GM23338 (cell line): ENCODE results near the gene GIMAP7. TPM values are rescaled to one million over a fixed set of nuclear protein-coding genes. Genes with fewer than 3 reads are reported as not detected.
"Not testable (repeated sequence)": the region's sequence is repeated elsewhere in the genome, so short reads cannot be mapped to it uniquely, and the experiment has no call there.

ENCODE experiments used
- ATAC-seq: fragments of 200-7000 bp; cut with Tn5 transposase; 3 replicates; pipeline ENCODE4 v1.9.1; 2020
- DNase-seq: peaks from one replicate; pipeline ENCODE4 v3.0.0-alpha.2; 2015; ENCODE audit warnings: low spot score
- H2AFZ ChIP-seq: fragments of 200-600 bp; sonication (generic); 2 replicates; pipeline ENCODE4 v1.8.0; 2016; ENCODE audit warnings: antibody characterized with exemption, mild to moderate bottlenecking, moderate library complexity
- H3F3A ChIP-seq: fragments of 200-600 bp; sonication (generic); replicated peaks from 2 replicates; pipeline ENCODE4 v1.8.0; 2017; ENCODE audit warnings: antibody characterized with exemption, mixed run types, low read depth
- H3K27ac ChIP-seq: fragments of 200-600 bp; sonication (generic); 2 replicates; pipeline ENCODE4 v1.6.1; 2016; ENCODE audit warnings: low read depth
- H3K27me3 ChIP-seq: fragments of 200-600 bp; sonication (generic); 2 replicates; pipeline ENCODE4 v1.8.0; 2016; ENCODE audit warnings: mild to moderate bottlenecking, mixed run types, moderate library complexity; ENCODE audit not compliant: insufficient read depth
- H3K36me3 ChIP-seq: fragments of 200-600 bp; sonication (generic); 2 replicates; pipeline ENCODE4 v1.8.0; 2016; ENCODE audit warnings: mild to moderate bottlenecking; ENCODE audit not compliant: insufficient read depth
- H3K4me1 ChIP-seq: fragments of 200-600 bp; sonication (generic); 2 replicates; pipeline ENCODE4 v1.8.0; 2016; ENCODE audit warnings: mild to moderate bottlenecking, moderate library complexity; ENCODE audit not compliant: insufficient read depth
- H3K4me2 ChIP-seq: fragments of 200-600 bp; sonication (generic); 2 replicates; pipeline ENCODE4 v1.7.1; 2017; ENCODE audit warnings: mixed run types
- H3K4me3 ChIP-seq: fragments of 200-600 bp; sonication (generic); 2 replicates; pipeline ENCODE4 v1.6.1; 2016; ENCODE audit warnings: mixed run types
- H3K79me2 ChIP-seq: fragments of 200-600 bp; sonication (generic); replicated peaks from 2 replicates; pipeline ENCODE4 v1.8.0; 2017; ENCODE audit warnings: mild to moderate bottlenecking; ENCODE audit not compliant: insufficient read depth
- H3K9me2 ChIP-seq: fragments of 200-600 bp; sonication (generic); 2 replicates; pipeline ENCODE4 v1.8.0; 2017; ENCODE audit not compliant: insufficient read depth
- H4K20me1 ChIP-seq: fragments of 200-600 bp; sonication (generic); replicated peaks from 2 replicates; pipeline ENCODE4 v1.8.0; 2017; ENCODE audit warnings: mild to moderate bottlenecking; ENCODE audit not compliant: insufficient read depth
- H3K27ac Mint-ChIP-seq: 2 replicates; pipeline ENCODE4 v1.8.0; 2020; ENCODE audit warnings: inconsistent platforms, mild to moderate bottlenecking, moderate library complexity, mixed read lengths
- H3K27me3 Mint-ChIP-seq: 3 replicates; pipeline ENCODE4 v1.8.0; 2022; ENCODE audit warnings: low read depth, mild to moderate bottlenecking, moderate library complexity, mixed read lengths, inconsistent platforms; ENCODE audit not compliant: insufficient read depth, poor library complexity
- H3K36me3 Mint-ChIP-seq: 3 replicates; pipeline ENCODE4 v1.8.0; 2021; ENCODE audit warnings: low read depth, mild to moderate bottlenecking, inconsistent platforms, moderate library complexity, mixed read lengths
- H3K4me1 Mint-ChIP-seq: 3 replicates; pipeline ENCODE4 v1.8.0; 2020; ENCODE audit warnings: mild to moderate bottlenecking, inconsistent platforms, mixed read lengths
- H3K4me3 Mint-ChIP-seq: 3 replicates; pipeline ENCODE4 v1.8.0; 2021; ENCODE audit warnings: moderate library complexity, mild to moderate bottlenecking, inconsistent platforms, mixed read lengths
- H3K9me3 Mint-ChIP-seq: 3 replicates; pipeline ENCODE4 v1.8.0; 2020; ENCODE audit warnings: moderate library complexity, mild to moderate bottlenecking, inconsistent platforms, mixed read lengths
- EZH2 ChIP-seq: fragments of 200-600 bp; sonication (generic); IDR thresholded peaks from one replicate; pipeline ENCODE4 v1.8.0; 2017; ENCODE audit warnings: antibody characterized with exemption, mild to moderate bottlenecking, low read depth; ENCODE audit not compliant: unreplicated experiment
- EZH2phosphoT487 ChIP-seq: fragments of 200-600 bp; sonication (generic); IDR thresholded peaks from one replicate; pipeline ENCODE4 v1.8.1; 2018; ENCODE audit warnings: antibody characterized with exemption; ENCODE audit not compliant: unreplicated experiment
- JUNB ChIP-seq: IDR thresholded peaks from one replicate; pipeline ENCODE4 v1.6.1; 2016; ENCODE audit warnings: antibody characterized with exemption; ENCODE audit not compliant: unreplicated experiment
- NANOG ChIP-seq: IDR thresholded peaks from 2 replicates; pipeline ENCODE4 v1.6.1; 2016; ENCODE audit warnings: antibody characterized with exemption, borderline replicate concordance
- REST ChIP-seq: IDR thresholded peaks from one replicate; pipeline ENCODE4 v1.6.1; 2018; ENCODE audit warnings: antibody characterized with exemption; ENCODE audit not compliant: unreplicated experiment
- ZNF331 ChIP-seq: fragments of 250-450 bp; sonication (Bioruptor Pico); IDR thresholded peaks from 2 replicates; pipeline ENCODE4 v1.5.0; 2020; ENCODE audit warnings: low read depth, mild to moderate bottlenecking, moderate library complexity
- polyA plus RNA-seq: library from polyadenylated mRNA; unstranded; fragments of >200 nt; fragmentation: Nextera tagmentation; extraction: Ambion mirVana; gene quantifications from 2 replicates; pipeline ENCODE4 v1.2.1, GENCODE V29; 2016
- total RNA-seq: library from RNA; depleted of rRNA; stranded (reverse); fragments of >200 nt; shearing (Covaris generic); gene quantifications from 2 replicates; pipeline ENCODE4 v1.2.3, GENCODE V29; 2014
- TF ChIP-seq, protein P1 (sequence below), 2 experiments: fragments of 200-600 bp in 1 of 2; sonication (generic) in 1 of 2; conservative IDR thresholded peaks; 2 replicates each; pipeline versions ENCODE4 v1.5.1 to v1.6.1; 2016 to 2017; ENCODE audit warnings: antibody characterized with exemption in 2 of 2, low read depth in 2 of 2, mild to moderate bottlenecking in 2 of 2, moderate library complexity in 1 of 2
- TF ChIP-seq, protein P2 (sequence below): IDR thresholded peaks from 2 replicates; pipeline ENCODE4 v1.6.1; 2016; ENCODE audit warnings: antibody characterized with exemption

Gene GIMAP7
- total and polyA plus RNA-seq, 2 experiments from 2014 or later, result not detected

DNA sequence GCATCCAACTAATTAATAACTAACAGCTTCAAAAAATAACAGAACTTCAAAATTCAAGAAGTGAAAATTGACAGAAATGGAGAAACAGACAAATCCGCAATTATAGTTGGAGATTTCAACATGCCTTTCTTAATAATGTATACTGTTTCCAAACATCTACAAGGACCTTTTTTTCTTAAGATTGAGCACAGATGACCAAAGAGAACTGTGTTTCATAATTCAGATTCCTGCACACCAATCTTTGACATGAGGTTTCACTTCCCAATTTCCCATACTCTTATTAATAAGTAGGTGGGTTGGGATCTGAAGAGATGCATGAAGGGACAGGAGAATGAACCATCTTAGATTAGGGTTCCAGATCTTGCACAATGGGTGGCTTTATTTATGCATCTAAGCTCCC is 24.9 kb upstream of the GIMAP7 start:
- H3K4me1 ChIP-seq, result no peaks in the 10 kb centered on the region
- H3K36me3 ChIP-seq, result no peaks in the 10 kb centered on the region
- Mint-ChIP-seq H3K27ac (no peak overlapping the region), H3K27me3 (peaks cover 4% of the 10 kb centered on the region), H3K4me1 (no peaks in the 10 kb centered on the region), H3K36me3 (no peaks in the 10 kb centered on the region), H3K4me3 (no peak overlapping the region), H3K9me3 (peaks cover 3% of the 10 kb centered on the region; the same call in 2 of the 3 replicates)
- no peaks in the 10 kb centered on the region for H3K27me3 ChIP-seq
- DNase-seq, result no peak
- H2AFZ ChIP-seq, result no peak overlapping the region
- H3K4me2 ChIP-seq, result no peak overlapping the region
- H3K79me2 ChIP-seq, result no peaks in the 10 kb centered on the region
- no peak overlapping the region for H3K4me3 ChIP-seq
- H3K27ac ChIP-seq, result no peak overlapping the region
- TF ChIP-seq, protein P1, sequence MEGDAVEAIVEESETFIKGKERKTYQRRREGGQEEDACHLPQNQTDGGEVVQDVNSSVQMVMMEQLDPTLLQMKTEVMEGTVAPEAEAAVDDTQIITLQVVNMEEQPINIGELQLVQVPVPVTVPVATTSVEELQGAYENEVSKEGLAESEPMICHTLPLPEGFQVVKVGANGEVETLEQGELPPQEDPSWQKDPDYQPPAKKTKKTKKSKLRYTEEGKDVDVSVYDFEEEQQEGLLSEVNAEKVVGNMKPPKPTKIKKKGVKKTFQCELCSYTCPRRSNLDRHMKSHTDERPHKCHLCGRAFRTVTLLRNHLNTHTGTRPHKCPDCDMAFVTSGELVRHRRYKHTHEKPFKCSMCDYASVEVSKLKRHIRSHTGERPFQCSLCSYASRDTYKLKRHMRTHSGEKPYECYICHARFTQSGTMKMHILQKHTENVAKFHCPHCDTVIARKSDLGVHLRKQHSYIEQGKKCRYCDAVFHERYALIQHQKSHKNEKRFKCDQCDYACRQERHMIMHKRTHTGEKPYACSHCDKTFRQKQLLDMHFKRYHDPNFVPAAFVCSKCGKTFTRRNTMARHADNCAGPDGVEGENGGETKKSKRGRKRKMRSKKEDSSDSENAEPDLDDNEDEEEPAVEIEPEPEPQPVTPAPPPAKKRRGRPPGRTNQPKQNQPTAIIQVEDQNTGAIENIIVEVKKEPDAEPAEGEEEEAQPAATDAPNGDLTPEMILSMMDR (conservative IDR thresholded peaks at IDR 0.05; ENCODE audit: low read depth in 2 of 2), result no peak
- TF ChIP-seq, protein P2, sequence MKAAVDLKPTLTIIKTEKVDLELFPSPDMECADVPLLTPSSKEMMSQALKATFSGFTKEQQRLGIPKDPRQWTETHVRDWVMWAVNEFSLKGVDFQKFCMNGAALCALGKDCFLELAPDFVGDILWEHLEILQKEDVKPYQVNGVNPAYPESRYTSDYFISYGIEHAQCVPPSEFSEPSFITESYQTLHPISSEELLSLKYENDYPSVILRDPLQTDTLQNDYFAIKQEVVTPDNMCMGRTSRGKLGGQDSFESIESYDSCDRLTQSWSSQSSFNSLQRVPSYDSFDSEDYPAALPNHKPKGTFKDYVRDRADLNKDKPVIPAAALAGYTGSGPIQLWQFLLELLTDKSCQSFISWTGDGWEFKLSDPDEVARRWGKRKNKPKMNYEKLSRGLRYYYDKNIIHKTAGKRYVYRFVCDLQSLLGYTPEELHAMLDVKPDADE, result no peak
- TF ChIP-seq JUNB (no peak), NANOG (no peak), EZH2phosphoT487 (no peak), REST (no peak), ZNF331 (CRISPR knock-in tag) (no peak), EZH2 (no peak)
- H3F3A ChIP-seq, result no peaks in the 10 kb centered on the region
- 0 out of 2 replicates have a peak, but pooled peaks cover 3% of the 10 kb centered on the region for H3K9me2 ChIP-seq
- no peak for ATAC-seq
- no peaks in the 10 kb centered on the region for H4K20me1 ChIP-seq

DNA sequence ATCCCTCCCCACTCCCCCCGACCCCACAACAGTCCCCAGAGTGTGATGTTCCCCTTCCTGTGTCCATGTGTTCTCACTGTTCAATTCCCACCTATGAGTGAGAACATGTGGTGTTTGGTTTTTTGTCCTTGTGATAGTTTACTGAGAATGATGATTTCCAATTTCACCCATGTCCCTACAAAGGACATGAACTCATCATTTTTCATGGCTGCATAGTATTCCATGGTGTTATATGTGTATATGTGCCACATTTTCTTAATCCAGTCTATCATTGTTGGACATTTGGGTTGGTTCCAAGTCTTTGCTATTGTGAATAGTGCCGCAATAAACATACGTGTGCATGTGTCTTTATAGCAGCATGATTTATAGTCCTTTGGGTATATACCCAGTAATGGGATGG is 21.2 kb upstream of the GIMAP7 start:
- H3K27ac Mint-ChIP-seq, H3K4me1 ChIP-seq, H3K36me3 Mint-ChIP-seq, H2AFZ ChIP-seq, H3K79me2 ChIP-seq, H3F3A ChIP-seq, DNase-seq, H3K9me3 Mint-ChIP-seq, H3K9me2 ChIP-seq, H3K4me3 ChIP-seq, ATAC-seq, H3K4me2 ChIP-seq, H3K4me3 Mint-ChIP-seq, H3K27me3 Mint-ChIP-seq, H3K27ac ChIP-seq, H3K36me3 ChIP-seq, H4K20me1 ChIP-seq, H3K4me1 Mint-ChIP-seq, H3K27me3 ChIP-seq: not testable (repeated sequence)
